ENCODE measurements around the gene SFT2D3. TPM values are rescaled to one million over a fixed set of nuclear protein-coding genes. Genes with fewer than 3 reads are reported as not detected.

Gene SFT2D3
- polyA plus RNA-seq, 2 of the 4 experiments (the other 2 are of a cell fraction) = 4.5 to 10.4 TPM

- TF ChIP-seq REST (IDR thresholded peaks at IDR 0.05) = no peak
These were observed 38.5 kb downstream of the SFT2D3 start (continued) for GRCh38 chr2:127739800-127740199.

GRCh38 chr2:127740665-127741288 lies 39.5 kb downstream of the SFT2D3 start:
- TF ChIP-seq ZNF302 (CRISPR knock-in tag; IDR thresholded peaks at IDR 0.05) (no peak), REST (IDR thresholded peaks at IDR 0.05) (no peak), JUN (IDR thresholded peaks at IDR 0.05) (no peak), PHF8 (IDR thresholded peaks at IDR 0.05; ENCODE audit: borderline replicate concordance, low read depth) (no peak), ESRRA (IDR thresholded peaks at IDR 0.05; ENCODE audit: borderline replicate concordance, low read length) (no peak), RNF2 (IDR thresholded peaks at IDR 0.05; ENCODE audit: borderline replicate concordance, low read depth) (no peak), MAX (IDR thresholded peaks at IDR 0.05) (no peak), FOSB (CRISPR knock-in tag; IDR thresholded peaks at IDR 0.05) (no peak), RFX5 (IDR thresholded peaks at IDR 0.05) (no peak), HES2 (IDR thresholded peaks at IDR 0.05) (no peak), PBX3 (IDR thresholded peaks at IDR 0.05) (no peak), MAFK (IDR thresholded peaks at IDR 0.05; ENCODE audit: partially characterized antibody) (no peak), HOXB5 (CRISPR knock-in tag; IDR thresholded peaks at IDR 0.05) (no peak), ZSCAN20 (CRISPR knock-in tag; IDR thresholded peaks at IDR 0.05) (no peak), NFE2L2 (conservative IDR thresholded peaks at IDR 0.05; ENCODE audit: low read length) (no peak), BHLHE40 (IDR thresholded peaks at IDR 0.05; ENCODE audit: low read depth, low read length) (no peak), RAD21 (conservative IDR thresholded peaks at IDR 0.05 in 1 of 2, IDR thresholded peaks at IDR 0.05 in 1 of 2) (no peak), HOXA7 (CRISPR knock-in tag; IDR thresholded peaks at IDR 0.05) (no peak), CHD2 (IDR thresholded peaks at IDR 0.05; ENCODE audit: low read length, partially characterized antibody) (no peak)
- no peak for ATAC-seq
- Histone ChIP-seq H3K9me3 (no peaks in the 10 kb centered on the region), H3K27ac (no peak overlapping the region), H3K4me3 (no peak overlapping the region), H3K4me1 (peaks cover 45% of the 10 kb centered on the region), H3K4me2 (no peak overlapping the region)
- FAIRE-seq = no peak
- ChIA-PET CTCF (no interaction called here), POLR2A (no interaction called here)
- 90% methylated on average over 3 of the region's 3 CpGs for WGBS (ENCODE audit: missing lambda C conversion rate)
- DNase-seq (ENCODE audit: low read depth in 1 of 2, low spot score in 1 of 2) = no peak
